ENCODE results near the gene TTR.

- TF ChIP-seq CTCF (conservative IDR thresholded peaks at IDR 0.05; ENCODE audit: low read depth in 2 of 2) (peak; percentile 31 to 36; a peak in 3 of 4 replicates), ZNF114 (CRISPR knock-in tag; IDR thresholded peaks at IDR 0.05) (no peak), EZH2 (IDR thresholded peaks at IDR 0.05; ENCODE audit: low read depth, unreplicated experiment) (no peak), JUNB (IDR thresholded peaks at IDR 0.05; ENCODE audit: unreplicated experiment) (no peak), ZNF331 (CRISPR knock-in tag; IDR thresholded peaks at IDR 0.05; ENCODE audit: low read depth) (no peak), POLR2AphosphoS5 (IDR thresholded peaks at IDR 0.05; ENCODE audit: low read depth) (no peak), EZH2phosphoT487 (IDR thresholded peaks at IDR 0.05; ENCODE audit: unreplicated experiment) (no peak), REST (IDR thresholded peaks at IDR 0.05; ENCODE audit: unreplicated experiment) (no peak), STAT1 (IDR thresholded peaks at IDR 0.05; ENCODE audit: unreplicated experiment) (no peak), NANOG (IDR thresholded peaks at IDR 0.05; ENCODE audit: borderline replicate concordance) (no peak), CREB1 (CRISPR knock-in tag; IDR thresholded peaks at IDR 0.05; ENCODE audit: low read depth) (no peak)
These were observed 54.9 kb downstream of the TTR start for GRCh38 chr18:31646332-31647126.
